ENCODE measurements around the gene ECSCR.

DNA sequence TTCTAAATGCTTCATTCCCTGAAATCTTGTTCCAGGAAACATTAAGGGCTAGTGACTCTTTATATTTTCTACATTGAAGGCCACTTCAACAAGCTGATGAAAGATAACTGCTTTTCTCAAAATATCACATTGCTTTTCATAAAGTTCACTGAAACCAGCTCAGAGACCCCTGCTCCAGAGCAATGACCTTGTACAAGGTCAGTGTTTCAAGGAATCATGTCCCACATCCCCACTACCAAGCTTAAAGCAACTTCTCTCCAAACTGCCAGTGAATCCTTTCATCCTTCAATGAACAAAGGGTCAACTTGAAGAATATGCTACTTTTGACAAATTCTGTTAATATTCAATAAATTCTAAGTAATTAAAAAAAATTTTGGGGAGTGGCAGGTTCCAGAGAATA, 46.7 kb downstream of the ECSCR start:
- TF ChIP-seq POLR2A (IDR thresholded peaks at IDR 0.05; ENCODE audit: low read depth, low read length), result no peak
- no peak for TF ChIP-seq POLR2AphosphoS5 (IDR thresholded peaks at IDR 0.05; ENCODE audit: low read depth, low read length)
